Measurements from ENCODE around the gene RAPGEF2.
A peak's percentile ranks its signal among the peaks of the same experiment; 100 is the strongest.

RAPGEF2 gene

GRCh38 chr4:159395693-159396092, 292.8 kb downstream of the RAPGEF2 start:
- DNase-seq (ENCODE audit: low read depth) = no peak
- no peak for TF ChIP-seq CTCF (conservative IDR thresholded peaks at IDR 0.05; ENCODE audit: low read depth, low read length)
- no peak overlapping the region for H3K4me3 ChIP-seq (ENCODE audit: low read depth, low read length)

- no peak for TF ChIP-seq CTCF (conservative IDR thresholded peaks at IDR 0.05; ENCODE audit: low read depth, low read length)
Observed at GRCh38 chr4:159396151-159396550, 293.3 kb downstream of the RAPGEF2 start.

GRCh38 chr4:159398236-159398638, 295.4 kb downstream of the RAPGEF2 start:
- no peak overlapping the region for H3K4me3 ChIP-seq (ENCODE audit: low read depth, low read length)
- TF ChIP-seq CTCF (conservative IDR thresholded peaks at IDR 0.05; ENCODE audit: low read depth, low read length) = peak; percentile 16
- DNase-seq (ENCODE audit: low read depth) = no peak

More at GRCh38 chr4:159396151-159396550, 293.3 kb downstream of the RAPGEF2 start:
- no peak overlapping the region for H3K4me3 ChIP-seq (ENCODE audit: low read depth, low read length)
- no peak for DNase-seq (ENCODE audit: low read depth)

- peak; percentile 76 for DNase-seq (ENCODE audit: low read depth)
- TF ChIP-seq CTCF (conservative IDR thresholded peaks at IDR 0.05; ENCODE audit: low read depth, low read length) = no peak
- no peak overlapping the region for H3K4me3 ChIP-seq (ENCODE audit: low read depth, low read length)
Observed at GRCh38 chr4:159400558-159401225, 297.8 kb downstream of the RAPGEF2 start.

- H3K4me3 ChIP-seq (ENCODE audit: low read depth, low read length) = no peak overlapping the region
- no peak for TF ChIP-seq CTCF (conservative IDR thresholded peaks at IDR 0.05; ENCODE audit: low read depth, low read length)
- DNase-seq (ENCODE audit: low read depth) = no peak
Observed at GRCh38 chr4:159401226-159401712, 298.4 kb downstream of the RAPGEF2 start.

GRCh38 chr4:159401791-159402380, 299.0 kb downstream of the RAPGEF2 start:
- no peak for TF ChIP-seq CTCF (conservative IDR thresholded peaks at IDR 0.05; ENCODE audit: low read depth, low read length)
- H3K4me3 ChIP-seq (ENCODE audit: low read depth, low read length) = no peak overlapping the region
- DNase-seq (ENCODE audit: low read depth) = peak; percentile 97
